SU-DHL-6 (cell line): ENCODE data around the gene ZMYND11.

Experiments
- H2AFZ ChIP-seq: fragments of 200-600 bp; sonication (generic); 2 replicates; pipeline ENCODE4 v1.6.1; 2014; ENCODE audit warnings: low read depth, mild to moderate bottlenecking, moderate library complexity, mixed read lengths, antibody characterized with exemption, low read length; ENCODE audit not compliant: severe bottlenecking
- H3F3A ChIP-seq: fragments of 200-600 bp; shearing (Covaris generic); 2 replicates; pipeline ENCODE4 v1.6.0; 2016; ENCODE audit warnings: antibody characterized with exemption, mild to moderate bottlenecking; ENCODE audit not compliant: insufficient read depth
- H3K27ac ChIP-seq: fragments of 200-600 bp; sonication (generic); 2 replicates; pipeline ENCODE4 v1.5.1; 2016; ENCODE audit warnings: low read depth, mild to moderate bottlenecking, low read length, moderate library complexity, mixed read lengths
- H3K27me3 ChIP-seq: fragments of 200-600 bp; sonication (generic), shearing (Covaris generic); 2 replicates; pipeline ENCODE4 v1.6.0; 2014; ENCODE audit warnings: mild to moderate bottlenecking, low read length
- H3K36me3 ChIP-seq: fragments of 200-600 bp; sonication (generic); 2 replicates; pipeline ENCODE4 v1.6.1; 2014; ENCODE audit warnings: mild to moderate bottlenecking, low read length, mixed read lengths
- H3K4me2 ChIP-seq: fragments of 300-600, 200-600 bp; shearing (Covaris generic), sonication (generic); 2 replicates; pipeline ENCODE4 v1.6.0; 2014; ENCODE audit warnings: low read length, low read depth, mild to moderate bottlenecking; ENCODE audit not compliant: poor library complexity, severe bottlenecking
- H3K4me3 ChIP-seq: fragments of 200-600 bp; sonication (generic); 2 replicates; pipeline ENCODE4 v1.5.1; 2014; ENCODE audit warnings: antibody characterized with exemption, low read length, mild to moderate bottlenecking, mixed read lengths; ENCODE audit not compliant: insufficient read depth, poor library complexity, severe bottlenecking
- H3K79me2 ChIP-seq: fragments of 200-600 bp; sonication (generic); 2 replicates; pipeline ENCODE4 v1.6.1; 2014; ENCODE audit warnings: mild to moderate bottlenecking, low read length, moderate library complexity; ENCODE audit not compliant: insufficient read depth
- H3K9ac ChIP-seq: fragments of 200-600 bp; sonication (generic); 2 replicates; pipeline ENCODE4 v1.7.0; 2014; ENCODE audit warnings: mild to moderate bottlenecking, low read length
- H3K9me2 ChIP-seq: fragments of 200-600 bp; sonication (generic); replicated peaks from 2 replicates; pipeline ENCODE4 v1.6.1; 2014; ENCODE audit warnings: low read length; ENCODE audit not compliant: insufficient read depth
- H3K9me3 ChIP-seq: fragments of 200-600 bp; sonication (generic); 2 replicates; pipeline ENCODE4 v1.6.1; 2014; ENCODE audit warnings: low read length, mixed read lengths; ENCODE audit not compliant: insufficient read depth
- H4K20me1 ChIP-seq: fragments of 200-600 bp; sonication (generic); 2 replicates; pipeline ENCODE4 v1.6.1; 2014; ENCODE audit warnings: low read depth, mild to moderate bottlenecking, antibody characterized with exemption, low read length, moderate library complexity, mixed read lengths
- EZH2phosphoT487 ChIP-seq: fragments of 200-600 bp; sonication (generic), shearing (Covaris generic); conservative IDR thresholded peaks from 2 replicates; pipeline ENCODE4 v1.6.1; 2018; ENCODE audit warnings: mild to moderate bottlenecking, antibody characterized with exemption, low read length, moderate library complexity, mixed read lengths
- TF ChIP-seq, protein P1 (sequence below): fragments of 200-600 bp; sonication (generic); IDR thresholded peaks from one replicate; pipeline ENCODE4 v1.5.1; 2017; ENCODE audit warnings: antibody characterized with exemption, mild to moderate bottlenecking, low read length, moderate library complexity; ENCODE audit not compliant: insufficient read depth, poor library complexity, severe bottlenecking

ZMYND11 gene

DNA sequence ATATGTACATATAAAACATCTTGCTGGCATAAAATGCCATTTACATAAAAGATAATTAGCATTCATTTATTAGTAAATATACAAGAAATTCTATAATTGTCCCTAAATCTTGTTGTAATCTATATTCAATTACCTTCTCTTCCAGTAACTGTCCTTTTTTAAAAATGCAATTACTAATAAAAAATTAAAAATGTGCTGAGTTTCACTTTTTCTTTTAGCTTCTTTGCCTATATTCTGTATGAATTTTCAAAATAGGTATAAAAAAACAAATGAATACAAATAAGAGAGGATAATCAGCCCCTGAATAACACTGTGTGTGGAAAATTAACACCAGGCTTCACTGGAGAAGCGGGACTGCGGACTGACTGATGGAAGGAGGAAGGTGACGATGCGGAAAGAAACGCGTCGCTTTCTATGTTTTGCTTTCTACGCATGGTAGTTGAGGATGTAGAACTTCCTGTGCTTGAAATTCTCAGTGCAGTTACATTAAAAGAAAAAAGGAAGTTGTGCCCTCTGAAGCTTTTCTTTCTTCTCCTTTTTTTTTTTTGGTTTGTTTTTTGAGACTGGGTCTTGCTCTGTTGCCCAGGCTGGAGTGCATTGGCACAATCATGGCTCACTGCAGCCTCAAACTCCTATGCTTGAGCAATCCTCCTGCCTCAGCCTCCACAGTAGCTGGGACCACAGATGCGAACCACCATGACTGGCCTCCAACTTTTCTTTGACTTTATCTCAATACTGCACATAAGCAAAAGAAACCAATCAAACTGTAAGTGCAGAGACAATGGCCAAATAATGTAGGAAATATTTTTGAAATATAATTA lies 7.4 kb upstream of the ZMYND11 start:
- Histone ChIP-seq H4K20me1 (no peaks in the 10 kb centered on the region; the same call in 1 of the 2 replicates), H3K4me2 (no peak overlapping the region), H3K36me3 (no peaks in the 10 kb centered on the region), H2AFZ (no peak overlapping the region), H3K9ac (no peak overlapping the region), H3K79me2 (no peaks in the 10 kb centered on the region), H3K27ac (no peak overlapping the region), H3K27me3 (no peaks in the 10 kb centered on the region), H3K9me2 (no peaks in the 10 kb centered on the region), H3K9me3 (no peaks in the 10 kb centered on the region; the same call in 1 of the 2 replicates), H3K4me3 (no peak overlapping the region), H3F3A (peaks cover 9% of the 10 kb centered on the region)
- TF ChIP-seq, protein P1, sequence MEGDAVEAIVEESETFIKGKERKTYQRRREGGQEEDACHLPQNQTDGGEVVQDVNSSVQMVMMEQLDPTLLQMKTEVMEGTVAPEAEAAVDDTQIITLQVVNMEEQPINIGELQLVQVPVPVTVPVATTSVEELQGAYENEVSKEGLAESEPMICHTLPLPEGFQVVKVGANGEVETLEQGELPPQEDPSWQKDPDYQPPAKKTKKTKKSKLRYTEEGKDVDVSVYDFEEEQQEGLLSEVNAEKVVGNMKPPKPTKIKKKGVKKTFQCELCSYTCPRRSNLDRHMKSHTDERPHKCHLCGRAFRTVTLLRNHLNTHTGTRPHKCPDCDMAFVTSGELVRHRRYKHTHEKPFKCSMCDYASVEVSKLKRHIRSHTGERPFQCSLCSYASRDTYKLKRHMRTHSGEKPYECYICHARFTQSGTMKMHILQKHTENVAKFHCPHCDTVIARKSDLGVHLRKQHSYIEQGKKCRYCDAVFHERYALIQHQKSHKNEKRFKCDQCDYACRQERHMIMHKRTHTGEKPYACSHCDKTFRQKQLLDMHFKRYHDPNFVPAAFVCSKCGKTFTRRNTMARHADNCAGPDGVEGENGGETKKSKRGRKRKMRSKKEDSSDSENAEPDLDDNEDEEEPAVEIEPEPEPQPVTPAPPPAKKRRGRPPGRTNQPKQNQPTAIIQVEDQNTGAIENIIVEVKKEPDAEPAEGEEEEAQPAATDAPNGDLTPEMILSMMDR: no peak
- TF ChIP-seq EZH2phosphoT487: no peak

DNA sequence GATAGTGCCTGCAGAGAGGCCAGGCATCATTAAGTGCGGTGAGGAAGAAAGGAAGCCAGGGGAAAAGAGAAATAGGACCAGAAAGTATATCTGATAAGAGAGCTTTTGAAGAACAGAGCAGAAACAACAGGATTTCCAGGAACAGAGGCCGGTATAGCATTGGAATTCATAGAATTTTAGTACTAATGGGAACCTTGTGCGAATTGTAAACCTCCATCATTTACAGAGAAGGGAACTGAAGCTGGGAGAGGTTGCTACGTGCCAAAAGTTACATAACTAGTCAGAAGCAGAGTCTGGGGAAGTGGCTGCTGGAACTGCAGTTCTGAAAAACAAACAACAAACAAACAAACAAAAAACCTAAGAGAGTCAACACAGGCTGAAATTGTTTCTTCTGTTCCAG lies 5.4 kb upstream of the ZMYND11 start:
- Histone ChIP-seq H3K27ac (no peak overlapping the region), H3K4me3 (no peak overlapping the region), H3F3A (peaks cover 9% of the 10 kb centered on the region), H3K36me3 (no peaks in the 10 kb centered on the region), H3K4me2 (no peak overlapping the region), H3K27me3 (no peaks in the 10 kb centered on the region), H3K9ac (no peak overlapping the region), H3K79me2 (no peaks in the 10 kb centered on the region), H3K9me3 (no peaks in the 10 kb centered on the region; the same call in 1 of the 2 replicates), H3K9me2 (no peaks in the 10 kb centered on the region), H4K20me1 (no peaks in the 10 kb centered on the region; the same call in 1 of the 2 replicates), H2AFZ (no peak overlapping the region)
- TF ChIP-seq EZH2phosphoT487: no peak
- TF ChIP-seq, protein P1: no peak

DNA sequence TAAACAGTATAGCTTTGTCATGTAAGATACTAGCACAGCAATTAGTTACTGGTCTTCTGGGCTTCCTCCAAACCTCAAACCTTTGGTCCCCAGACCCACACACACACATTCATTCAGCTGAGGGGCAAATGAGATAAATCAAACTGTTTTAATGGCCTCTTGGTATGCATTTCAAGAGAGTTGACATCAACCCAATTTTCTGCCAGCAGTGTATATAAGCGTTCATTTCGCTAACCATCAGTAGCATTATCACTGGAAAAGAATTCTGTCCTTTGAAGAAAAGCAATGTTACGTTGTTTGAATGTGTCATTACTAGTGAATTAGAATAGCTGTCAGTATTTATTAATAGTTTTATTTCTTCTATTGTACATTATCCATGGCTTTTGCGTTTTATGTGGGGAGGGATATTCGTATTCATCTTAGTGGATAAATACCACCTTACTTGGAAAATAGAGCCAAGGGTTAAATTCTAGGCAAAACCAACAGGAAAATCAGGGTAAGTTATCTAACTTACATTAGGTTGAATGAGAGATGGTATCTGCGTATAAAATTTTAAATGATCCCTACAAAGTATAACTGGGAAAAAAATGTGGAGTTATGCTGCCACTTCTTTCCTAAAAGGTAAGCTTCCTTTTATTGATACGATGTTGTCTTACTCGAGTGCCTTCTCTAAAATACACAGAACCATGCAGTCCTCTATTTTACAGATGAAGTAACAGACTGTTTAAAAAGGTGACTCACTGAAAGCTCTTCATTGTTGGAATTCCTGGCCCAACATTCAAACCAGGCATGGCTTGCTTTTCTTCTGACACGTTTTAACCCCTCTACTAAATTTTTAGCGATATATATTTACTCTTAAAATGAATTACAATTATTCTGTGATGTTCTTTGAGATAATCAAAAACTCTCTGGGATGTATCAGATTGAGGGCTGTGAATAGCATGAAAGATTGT lies 2.0 kb upstream of the ZMYND11 start:
- H3K4me3 ChIP-seq: no peak overlapping the region

More for the DNA sequence above, 2.0 kb upstream of the ZMYND11 start:
- TF ChIP-seq, protein P1: no peak
- TF ChIP-seq EZH2phosphoT487: no peak
- Histone ChIP-seq H3K27me3 (no peaks in the 10 kb centered on the region), H3K9ac (no peak overlapping the region), H3K4me2 (no peak overlapping the region), H3K79me2 (no peaks in the 10 kb centered on the region), H3K9me3 (no peaks in the 10 kb centered on the region), H3K36me3 (no peaks in the 10 kb centered on the region), H2AFZ (no peak overlapping the region), H3K9me2 (no peaks in the 10 kb centered on the region), H3K27ac (no peak overlapping the region), H4K20me1 (no peaks in the 10 kb centered on the region; the same call in 1 of the 2 replicates), H3F3A (0 out of 2 replicates have a peak, but pooled peaks cover 1% of the 10 kb centered on the region)
